NB4 (cell line): Measurements from ENCODE around the gene PMEPA1.

ENCODE experiments used
- CTCF ChIP-seq: IDR thresholded peaks from one replicate; pipeline ENCODE4 v1.5.1; 2012; ENCODE audit warnings: low read depth, low read length
- MAX ChIP-seq: IDR thresholded peaks from 2 replicates; pipeline ENCODE4 v1.6.1; 2011; ENCODE audit warnings: low read depth, low read length
- MYC ChIP-seq: IDR thresholded peaks from 2 replicates; pipeline ENCODE4 v1.6.1; 2011; ENCODE audit warnings: low read depth, low read length
- POLR2A ChIP-seq: IDR thresholded peaks from 2 replicates; pipeline ENCODE4 v1.6.1; 2011; ENCODE audit warnings: mild to moderate bottlenecking; ENCODE audit not compliant: insufficient read length; ENCODE audit errors: extremely low read depth

- no peak for TF ChIP-seq CTCF
- no peak for TF ChIP-seq MAX
- no peak for TF ChIP-seq POLR2A
- no peak for TF ChIP-seq MYC
Measured at GRCh38 chr20:57698867-57699275, 10.9 kb downstream of the PMEPA1 start.
